HepG2 (cell line): Measurements from ENCODE around the gene FAAP100. TPM values are rescaled to one million over a fixed set of nuclear protein-coding genes. Genes with fewer than 3 reads are reported as not detected.
A peak's percentile ranks its signal among the peaks of the same experiment; 100 is the strongest.

Source experiments
- BORCS8-MEF2B ChIP-seq: sonication (generic); formaldehyde crosslinking; IDR thresholded peaks from 2 replicates; pipeline ENCODE4 v1.8.0; 2022; ENCODE audit warnings: mild to moderate bottlenecking, missing genetic modification reagents
- DNMT3B ChIP-seq: conservative IDR thresholded peaks from 2 replicates; pipeline ENCODE4 v1.6.1; 2016; ENCODE audit warnings: missing biosample characterization, control low read depth
- ELF1 ChIP-seq: sonication (generic); formaldehyde crosslinking; IDR thresholded peaks from 2 replicates; pipeline ENCODE4 v1.4.0; 2020; ENCODE audit warnings: missing genetic modification reagents
- ELF3 ChIP-seq: IDR thresholded peaks from 2 replicates; pipeline ENCODE4 v1.6.1; 2016; ENCODE audit warnings: missing genetic modification reagents, missing compliant biosample characterization
- ETV5 ChIP-seq: IDR thresholded peaks from 2 replicates; pipeline ENCODE4 v1.6.1; 2018; ENCODE audit warnings: missing biosample characterization, missing genetic modification reagents, inconsistent platforms, borderline replicate concordance
- GPN1 ChIP-seq: sonication (generic); formaldehyde crosslinking; IDR thresholded peaks from 2 replicates; pipeline ENCODE4 v1.5.1; 2020; ENCODE audit warnings: missing genetic modification reagents, borderline replicate concordance
- HINFP ChIP-seq: sonication (generic); formaldehyde crosslinking; IDR thresholded peaks from 2 replicates; pipeline ENCODE4 v1.4.0; 2020; ENCODE audit warnings: low read depth, mild to moderate bottlenecking, missing genetic modification reagents
- KDM2A ChIP-seq: sonication (generic); formaldehyde crosslinking; IDR thresholded peaks from 2 replicates; pipeline ENCODE4 v1.4.0; 2020; ENCODE audit warnings: low read depth, missing genetic modification reagents, borderline replicate concordance
- KLF15 ChIP-seq: sonication (generic); formaldehyde crosslinking; IDR thresholded peaks from 2 replicates; pipeline ENCODE4 v1.8.1; 2023; ENCODE audit warnings: borderline replicate concordance, mild to moderate bottlenecking, inconsistent platforms, missing genetic modification reagents, mixed read lengths
- MAF1 ChIP-seq: sonication (generic); formaldehyde crosslinking; IDR thresholded peaks from 2 replicates; pipeline ENCODE4 v1.5.0; 2020; ENCODE audit warnings: missing genetic modification reagents, borderline replicate concordance
- MED8 ChIP-seq: sonication (generic); formaldehyde crosslinking; IDR thresholded peaks from 2 replicates; pipeline ENCODE4 v1.8.1; 2023; ENCODE audit warnings: mild to moderate bottlenecking, missing genetic modification reagents; ENCODE audit not compliant: insufficient replicate concordance
- MXD4 ChIP-seq: IDR thresholded peaks from 2 replicates; pipeline ENCODE4 v1.6.1; 2016; ENCODE audit warnings: mild to moderate bottlenecking, missing biosample characterization, missing genetic modification reagents
- NCOA2 ChIP-seq: sonication (generic); formaldehyde crosslinking; IDR thresholded peaks from 2 replicates; pipeline ENCODE4 v1.8.0; 2022; ENCODE audit warnings: inconsistent platforms
- NFKB2 ChIP-seq: sonication (generic); formaldehyde crosslinking; IDR thresholded peaks from 2 replicates; pipeline ENCODE4 v1.4.0; 2020; ENCODE audit warnings: missing genetic modification reagents, borderline replicate concordance
- POLR2A ChIP-seq, 2 experiments: IDR thresholded peaks; 2 replicates each; pipeline ENCODE4 v1.6.1; 2011; ENCODE audit warnings: low read depth in 2 of 2, low read length in 2 of 2, mild to moderate bottlenecking in 1 of 2, moderate library complexity in 1 of 2; ENCODE audit not compliant: insufficient read depth in 1 of 2
- REL ChIP-seq: sonication (generic); formaldehyde crosslinking; conservative IDR thresholded peaks from 2 replicates; pipeline ENCODE4 v1.8.0; 2022; ENCODE audit warnings: mild to moderate bottlenecking, missing genetic modification reagents, moderate library complexity
- RORA ChIP-seq: sonication (generic); formaldehyde crosslinking; IDR thresholded peaks from 2 replicates; pipeline ENCODE4 v1.5.0; 2020; ENCODE audit warnings: mild to moderate bottlenecking, missing genetic modification reagents, moderate library complexity
- TFAP4 ChIP-seq: sonication (generic); IDR thresholded peaks from 2 replicates; pipeline ENCODE4 v1.6.1; 2016; ENCODE audit warnings: low read depth, borderline replicate concordance
- THAP11 ChIP-seq: IDR thresholded peaks from 2 replicates; pipeline ENCODE4 v1.6.1; 2016; ENCODE audit warnings: missing biosample characterization, missing genetic modification reagents
- ZBTB42 ChIP-seq: sonication (generic); formaldehyde crosslinking; IDR thresholded peaks from 2 replicates; pipeline ENCODE4 v1.5.0; 2020; ENCODE audit warnings: mild to moderate bottlenecking, missing genetic modification reagents
- ZBTB7B ChIP-seq: sonication (generic); formaldehyde crosslinking; IDR thresholded peaks from 2 replicates; pipeline ENCODE4 v1.4.0; 2020; ENCODE audit warnings: missing genetic modification reagents
- ZHX1 ChIP-seq: sonication (generic); formaldehyde crosslinking; IDR thresholded peaks from 2 replicates; pipeline ENCODE4 v1.8.1; 2022; ENCODE audit warnings: low read depth, mild to moderate bottlenecking, missing genetic modification reagents
- ZNF282 ChIP-seq: fragments of 450-650 bp; IDR thresholded peaks from 2 replicates; pipeline ENCODE4 v1.6.1; 2018; ENCODE audit not compliant: partially characterized antibody
- ZNF431 ChIP-seq: sonication (generic); formaldehyde crosslinking; IDR thresholded peaks from 2 replicates; pipeline ENCODE4 v1.9.0; 2022; ENCODE audit warnings: missing genetic modification reagents, low read depth, mild to moderate bottlenecking, borderline replicate concordance
- ZNF564 ChIP-seq: sonication (generic); formaldehyde crosslinking; IDR thresholded peaks from 2 replicates; pipeline ENCODE4 v1.8.1; 2023; ENCODE audit warnings: mild to moderate bottlenecking, missing genetic modification reagents
- ZNF567 ChIP-seq: sonication (generic); formaldehyde crosslinking; IDR thresholded peaks from 2 replicates; pipeline ENCODE4 v1.8.1; 2023; ENCODE audit warnings: mild to moderate bottlenecking, missing genetic modification reagents, borderline replicate concordance
- ZNF792 ChIP-seq: IDR thresholded peaks from 2 replicates; pipeline ENCODE4 v1.6.1; 2016
- ZNF83 ChIP-seq: sonication (generic); formaldehyde crosslinking; IDR thresholded peaks from 2 replicates; pipeline ENCODE4 v1.4.0; 2020; ENCODE audit warnings: missing genetic modification reagents, mild to moderate bottlenecking, borderline replicate concordance
- polyA plus RNA-seq, 8 experiments: library from polyadenylated mRNA; depleted of rRNA in 3 of 8; stranded (reverse) in 7 of 8; unstranded in 1 of 8; fragments of >200 nt; fragmentation: Illumina TruSeq in 4 of 8; extraction: Trizol in 4 of 8; gene quantifications; 2 replicates each; pipeline versions ENCODE4 v1.2.1 to v1.2.3, GENCODE V29; 2011 to 2016; ENCODE audit warnings: low read depth in 4 of 8, missing spikeins in 1 of 8, mixed read lengths in 1 of 8; ENCODE audit not compliant: insufficient read depth in 1 of 8
- total RNA-seq, 5 experiments: library from RNA; depleted of rRNA; stranded (reverse); fragments of >200 nt; fragmentation: Illumina TruSeq; extraction: Trizol; gene quantifications; 2 replicates each; pipeline ENCODE4 v1.2.3, GENCODE V29; 2016; ENCODE audit warnings: low read depth in 1 of 5

FAAP100 gene
- total and polyA plus RNA-seq, 2 of the 13 experiments (the other 11 are each of a cell fraction or from before 2014, with no cell fraction given): 7.6 to 20.8 TPM

- TF ChIP-seq BORCS8-MEF2B (CRISPR knock-in tag): no peak; the same call in 1 of the 2 replicates
- TF ChIP-seq RORA (CRISPR knock-in tag): no peak
- TF ChIP-seq ZNF431 (CRISPR knock-in tag): no peak
- no peak for TF ChIP-seq ZNF564 (CRISPR knock-in tag)
- TF ChIP-seq THAP11: no peak
- TF ChIP-seq HINFP (CRISPR knock-in tag): no peak
- 0 out of 2 replicates have a peak, but pooled peaks have one; percentile 10 for TF ChIP-seq REL (CRISPR knock-in tag)
- TF ChIP-seq MAF1 (CRISPR knock-in tag): no peak
- TF ChIP-seq DNMT3B (CRISPR knock-in tag): no peak
- no peak for TF ChIP-seq TFAP4
- TF ChIP-seq ZNF83 (CRISPR knock-in tag): no peak
- TF ChIP-seq KLF15: 0 out of 2 replicates have a peak, but pooled peaks have one; percentile 30
- no peak for TF ChIP-seq GPN1 (CRISPR knock-in tag)
- no peak for TF ChIP-seq KDM2A (CRISPR knock-in tag)
- TF ChIP-seq ELF3: no peak
- no peak for TF ChIP-seq ZNF792 (CRISPR knock-in tag)
- TF ChIP-seq ETV5 (CRISPR knock-in tag): no peak
- TF ChIP-seq NCOA2 (CRISPR knock-in tag): no peak
- no peak for TF ChIP-seq ZNF282
- 0 out of 2 replicates have a peak, but pooled peaks have one; percentile 14 for TF ChIP-seq NFKB2
- peak; percentile 48 for TF ChIP-seq ELF1
- TF ChIP-seq ZBTB42 (CRISPR knock-in tag): 0 out of 2 replicates have a peak, but pooled peaks have one; percentile 3
- peak; percentile 16 to 68; a peak in 3 of 4 replicates for TF ChIP-seq POLR2A (IDR thresholded peaks at IDR 0.05; ENCODE audit: insufficient read depth in 1 of 2, low read depth in 2 of 2, low read length in 2 of 2)
- no peak for TF ChIP-seq ZBTB7B
- no peak for TF ChIP-seq ZHX1
- no peak for TF ChIP-seq MXD4 (CRISPR knock-in tag)
- TF ChIP-seq ZNF567 (CRISPR knock-in tag): no peak
- TF ChIP-seq MED8 (CRISPR knock-in tag): no peak
Measured at GRCh38 chr17:81553018-81553615, 964 bp upstream of the FAAP100 start (continued).
